Fibroblast of villous mesenchyme (primary cell): ENCODE results near the gene MBD5. TPM values are rescaled to one million over a fixed set of nuclear protein-coding genes. Genes with fewer than 3 reads are reported as not detected.
"Not testable (repeated sequence)": the region's sequence is repeated elsewhere in the genome, so short reads cannot be mapped to it uniquely, and the experiment has no call there.

Experiments used
- DNase-seq: peaks from one replicate; pipeline ENCODE4 v3.0.0-alpha.2; 2010; ENCODE audit warnings: low read depth
- H3K4me3 ChIP-seq: 2 replicates; pipeline ENCODE4 v1.5.1; 2011; ENCODE audit warnings: low read depth, mild to moderate bottlenecking, low read length
- total RNA-seq: library from RNA; depleted of rRNA; stranded (reverse); fragments of >200 nt; gene quantifications from 2 replicates; pipeline ENCODE4 v1.2.3, GENCODE V29; 2012
- TF ChIP-seq, protein P1 (sequence below): IDR thresholded peaks from 2 replicates; pipeline ENCODE4 v1.5.1; 2012; ENCODE audit warnings: low read depth, mild to moderate bottlenecking, low read length; ENCODE audit not compliant: insufficient read depth

Gene MBD5
- total RNA-seq, 1 donor = 35.0 TPM

DNA sequence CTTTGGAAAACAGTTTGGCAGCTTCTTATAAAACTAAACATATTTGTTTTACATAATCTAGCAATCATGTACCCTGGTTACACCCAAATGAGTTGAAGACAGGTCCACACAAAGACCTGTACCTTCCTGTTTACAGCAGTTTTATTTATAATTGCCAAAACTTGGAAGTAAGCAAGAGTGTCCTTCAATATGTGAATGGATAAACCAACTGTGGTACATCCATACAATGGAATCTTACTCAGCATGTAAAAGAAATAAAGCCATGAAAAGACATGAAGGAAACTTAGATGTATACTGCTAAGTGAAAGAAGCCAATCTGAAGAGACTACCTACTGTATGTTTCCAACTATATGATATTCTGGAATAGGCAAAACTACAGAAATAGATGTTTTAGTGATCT lies 24.1 kb upstream of the MBD5 start:
- DNase-seq = no peak
- TF ChIP-seq, protein P1, sequence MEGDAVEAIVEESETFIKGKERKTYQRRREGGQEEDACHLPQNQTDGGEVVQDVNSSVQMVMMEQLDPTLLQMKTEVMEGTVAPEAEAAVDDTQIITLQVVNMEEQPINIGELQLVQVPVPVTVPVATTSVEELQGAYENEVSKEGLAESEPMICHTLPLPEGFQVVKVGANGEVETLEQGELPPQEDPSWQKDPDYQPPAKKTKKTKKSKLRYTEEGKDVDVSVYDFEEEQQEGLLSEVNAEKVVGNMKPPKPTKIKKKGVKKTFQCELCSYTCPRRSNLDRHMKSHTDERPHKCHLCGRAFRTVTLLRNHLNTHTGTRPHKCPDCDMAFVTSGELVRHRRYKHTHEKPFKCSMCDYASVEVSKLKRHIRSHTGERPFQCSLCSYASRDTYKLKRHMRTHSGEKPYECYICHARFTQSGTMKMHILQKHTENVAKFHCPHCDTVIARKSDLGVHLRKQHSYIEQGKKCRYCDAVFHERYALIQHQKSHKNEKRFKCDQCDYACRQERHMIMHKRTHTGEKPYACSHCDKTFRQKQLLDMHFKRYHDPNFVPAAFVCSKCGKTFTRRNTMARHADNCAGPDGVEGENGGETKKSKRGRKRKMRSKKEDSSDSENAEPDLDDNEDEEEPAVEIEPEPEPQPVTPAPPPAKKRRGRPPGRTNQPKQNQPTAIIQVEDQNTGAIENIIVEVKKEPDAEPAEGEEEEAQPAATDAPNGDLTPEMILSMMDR = no peak

DNA sequence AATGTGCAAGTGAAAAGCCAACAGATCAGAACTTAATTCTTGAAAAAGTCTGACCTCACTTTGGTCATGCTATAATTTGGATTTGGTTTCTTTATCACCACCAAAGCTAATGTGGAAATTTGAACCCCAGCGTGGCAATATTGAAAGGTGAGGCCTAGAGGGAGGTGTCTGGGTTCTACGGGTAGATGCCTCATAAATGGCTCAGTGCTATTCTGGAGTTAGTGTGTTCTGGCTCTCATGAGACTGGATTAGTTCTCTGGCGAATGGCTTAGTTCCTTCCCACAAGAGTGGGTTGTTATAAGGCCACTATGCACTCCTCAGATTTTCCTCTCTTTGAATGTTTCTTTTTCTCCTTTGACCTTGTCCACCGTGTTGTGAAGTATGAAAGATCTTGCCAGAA lies 22.7 kb upstream of the MBD5 start:
- no peak for DNase-seq
- H3K4me3 ChIP-seq = no peak overlapping the region
- TF ChIP-seq, protein P1 = no peak

More for the DNA sequence above, 24.1 kb upstream of the MBD5 start:
- H3K4me3 ChIP-seq = no peak overlapping the region

DNA sequence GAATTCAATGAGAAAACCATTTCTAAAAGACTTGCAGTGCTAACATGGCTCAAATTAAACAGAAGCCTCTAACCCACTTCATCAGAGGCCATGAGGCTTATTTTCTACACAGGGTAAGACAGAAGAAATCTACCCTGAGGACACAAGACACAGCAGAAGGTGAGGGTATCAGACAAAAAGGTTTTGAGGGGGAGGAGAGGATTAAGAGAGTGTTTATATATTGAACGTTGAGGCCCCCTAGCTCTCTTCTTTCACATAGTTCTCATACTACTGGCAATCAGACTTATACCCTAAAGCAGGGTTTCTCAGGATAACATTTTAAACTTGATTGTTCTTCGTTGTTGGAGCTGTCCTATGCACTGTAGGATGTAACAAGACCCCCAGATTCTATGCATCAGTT lies 21.8 kb upstream of the MBD5 start:
- H3K4me3 ChIP-seq = no peak overlapping the region
- TF ChIP-seq, protein P1 = no peak
- no peak for DNase-seq

DNA sequence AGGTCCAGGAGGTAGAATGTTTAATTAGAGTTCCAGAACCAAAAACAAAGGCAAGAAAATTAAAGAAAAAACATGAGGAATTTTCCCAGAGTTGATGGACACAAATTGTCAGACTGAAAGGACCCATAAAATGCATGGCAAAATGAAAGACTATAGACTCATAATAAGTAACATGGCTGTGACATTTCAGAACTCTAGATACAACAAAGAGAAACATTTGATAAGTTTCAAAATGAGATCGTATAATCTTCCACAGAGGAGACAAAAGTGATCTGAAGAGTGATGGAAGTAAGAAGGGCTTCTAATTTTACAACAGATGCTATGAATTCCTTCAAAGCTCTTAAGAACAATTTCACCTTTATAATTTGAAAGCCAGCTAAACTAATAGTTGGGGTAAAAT lies 20.8 kb upstream of the MBD5 start:
- no peak overlapping the region for H3K4me3 ChIP-seq
- no peak for DNase-seq
- TF ChIP-seq, protein P1 = no peak

DNA sequence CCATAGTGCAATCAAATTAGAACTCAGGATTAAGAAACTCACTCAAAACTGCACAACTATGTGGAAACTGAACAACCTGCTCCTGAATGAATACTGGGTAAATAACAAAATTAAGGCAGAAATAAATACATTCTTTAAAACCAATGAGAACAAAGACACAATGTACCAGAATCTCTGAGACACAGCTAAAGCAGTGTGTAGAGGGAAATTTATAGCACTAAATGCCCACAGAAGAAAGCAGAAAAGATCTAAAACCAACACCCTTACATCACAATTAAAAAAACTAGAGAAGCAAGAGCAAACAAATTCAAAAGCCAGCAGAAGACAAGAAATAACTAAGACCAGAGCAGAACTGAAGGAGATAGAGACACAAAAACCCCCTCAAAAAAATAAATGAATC lies 18.5 kb upstream of the MBD5 start:
- H3K4me3 ChIP-seq, DNase-seq: not testable (repeated sequence)

DNA sequence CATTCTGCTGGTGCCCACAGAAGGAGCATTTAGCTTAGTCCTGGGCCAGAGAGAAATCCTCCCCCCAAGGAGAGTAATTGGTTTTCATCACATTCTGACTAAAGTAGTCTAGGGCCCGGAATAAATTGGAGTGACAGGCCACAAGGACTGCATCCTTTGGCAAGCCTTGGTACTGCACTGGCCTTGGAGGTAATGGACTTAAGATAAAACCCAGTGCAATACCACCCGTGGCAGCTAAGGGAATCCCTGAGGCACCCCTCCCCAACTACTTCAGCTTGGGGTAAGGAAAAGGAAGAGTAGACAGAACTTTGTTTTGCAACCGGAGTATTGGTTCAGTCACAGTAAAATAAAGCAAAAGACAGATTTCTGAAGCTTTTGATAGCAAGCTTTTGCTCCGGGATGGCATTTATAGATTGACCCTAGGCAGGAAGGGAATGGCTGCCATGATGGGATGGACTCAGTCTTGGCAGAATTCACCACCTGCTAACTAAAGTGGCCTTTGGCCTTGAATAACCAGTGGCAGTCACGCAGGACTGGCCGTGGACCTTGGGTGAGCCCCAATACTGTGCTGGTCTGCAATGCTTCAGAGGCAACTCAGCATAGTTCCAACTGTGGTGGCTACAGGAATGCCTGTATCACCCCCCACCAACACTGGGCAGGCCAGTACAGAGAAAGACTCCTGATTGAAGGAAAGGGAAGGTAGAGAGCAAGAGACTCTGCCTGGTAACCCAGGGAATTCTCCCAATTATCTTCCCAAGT lies 14.5 kb upstream of the MBD5 start:
- H3K4me3 ChIP-seq = no peak overlapping the region
- TF ChIP-seq, protein P1 = no peak
- DNase-seq = no peak

DNA sequence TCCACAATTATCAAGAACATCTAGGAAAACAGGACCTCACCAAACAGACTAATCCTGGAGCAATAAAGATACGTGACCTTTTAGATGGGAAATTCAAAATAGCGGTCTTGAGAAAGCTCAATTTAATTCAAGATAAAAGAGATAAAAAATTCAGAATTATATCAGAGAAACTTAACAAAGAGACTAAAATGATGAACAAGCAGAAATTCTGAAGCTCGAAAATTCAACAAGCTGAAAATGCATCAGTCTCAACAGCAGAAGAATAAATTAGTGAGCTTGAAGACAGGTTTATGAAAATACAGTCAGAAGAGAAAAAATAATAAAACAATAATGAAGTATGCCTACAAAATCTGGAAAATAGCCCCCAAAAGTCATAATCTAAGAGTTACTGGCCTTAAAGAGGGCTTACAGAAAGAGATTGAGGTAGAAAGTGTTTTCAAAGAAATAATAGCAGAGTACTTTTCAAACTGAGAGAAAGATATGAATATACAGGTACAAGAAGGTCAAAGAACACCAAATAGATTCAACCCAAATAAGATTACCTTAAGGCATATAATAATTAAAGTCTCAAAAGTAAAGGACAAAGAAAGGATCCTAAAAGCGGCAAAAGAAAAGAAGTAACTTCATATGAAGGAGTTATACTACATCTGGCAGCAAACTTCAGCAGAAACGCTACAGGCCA lies 13.5 kb upstream of the MBD5 start:
- H3K4me3 ChIP-seq = no peak overlapping the region
- no peak for DNase-seq
- TF ChIP-seq, protein P1 = no peak

DNA sequence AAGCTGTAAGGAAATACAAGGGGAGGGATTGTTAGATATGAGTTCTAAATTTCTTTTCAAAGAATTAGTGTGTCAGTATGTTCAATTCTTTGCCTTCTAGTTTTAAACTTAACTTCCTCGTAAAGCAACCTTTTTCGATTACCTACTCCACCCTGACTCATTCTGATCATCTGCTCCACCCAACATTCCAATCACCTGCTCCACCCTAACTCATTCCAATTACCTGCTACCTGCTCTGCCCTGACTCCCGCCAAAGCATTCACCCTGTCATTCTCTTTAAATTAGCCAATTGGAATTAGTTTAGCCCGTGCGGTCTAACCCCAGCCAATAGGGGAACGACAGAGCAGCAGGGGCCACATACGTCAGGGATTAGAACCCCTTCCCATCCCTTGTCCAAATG lies 12.5 kb upstream of the MBD5 start:
- H3K4me3 ChIP-seq, DNase-seq: not testable (repeated sequence)
